Measurements from ENCODE around the gene PAPOLA. TPM values are rescaled to one million over a fixed set of nuclear protein-coding genes. Genes with fewer than 3 reads are reported as not detected.

The PAPOLA gene
- total RNA-seq, 6 experiments from 2014 or later: 115 to 148 (median 130) TPM

GRCh38 chr14:96574171-96574632 is 72.0 kb downstream of the PAPOLA start:
- TF ChIP-seq CTCF (IDR thresholded peaks at IDR 0.05): no peak
- peaks cover 8% of the 10 kb centered on the region for H3K36me3 Mint-ChIP-seq (ENCODE audit: low read depth)
- H3K9me3 Mint-ChIP-seq: no peaks in the 10 kb centered on the region
- DNase-seq: no peak
- peaks cover 6% of the 10 kb centered on the region for H3K27me3 Mint-ChIP-seq (ENCODE audit: insufficient read depth)
- H3K27ac Mint-ChIP-seq: peak overlapping the region; percentile 32; the same call in 1 of the 2 replicates
- peaks cover 26% of the 10 kb centered on the region for H3K4me1 Mint-ChIP-seq (ENCODE audit: low read depth)
- no peak overlapping the region for H3K4me3 Mint-ChIP-seq

GRCh38 chr14:96574633-96575632 is 72.8 kb downstream of the PAPOLA start:
- peak; percentile 20 for DNase-seq
- H3K4me1 Mint-ChIP-seq (ENCODE audit: low read depth): peaks cover 26% of the 10 kb centered on the region
- 0 out of 2 replicates have a peak overlapping the region, but pooled peaks have one; percentile 38 for H3K27ac Mint-ChIP-seq
- TF ChIP-seq CTCF (IDR thresholded peaks at IDR 0.05): no peak
- H3K36me3 Mint-ChIP-seq (ENCODE audit: low read depth): peaks cover 8% of the 10 kb centered on the region
- peaks cover 6% of the 10 kb centered on the region for H3K27me3 Mint-ChIP-seq (ENCODE audit: insufficient read depth)
- no peaks in the 10 kb centered on the region for H3K9me3 Mint-ChIP-seq
- H3K4me3 Mint-ChIP-seq: no peak overlapping the region

GRCh38 chr14:96576359-96576758 is 74.2 kb downstream of the PAPOLA start:
- Mint-ChIP-seq H3K27me3 (ENCODE audit: insufficient read depth) (peaks cover 6% of the 10 kb centered on the region), H3K4me1 (ENCODE audit: low read depth) (peaks cover 26% of the 10 kb centered on the region), H3K36me3 (ENCODE audit: low read depth) (peaks cover 8% of the 10 kb centered on the region; the same call in 1 of the 2 replicates), H3K9me3 (no peaks in the 10 kb centered on the region), H3K4me3 (no peak overlapping the region), H3K27ac (no peak overlapping the region)
- TF ChIP-seq CTCF (IDR thresholded peaks at IDR 0.05): no peak
- no peak for DNase-seq

- Mint-ChIP-seq H3K4me1 (ENCODE audit: low read depth) (peaks cover 26% of the 10 kb centered on the region), H3K27ac (no peak overlapping the region), H3K9me3 (no peaks in the 10 kb centered on the region), H3K27me3 (ENCODE audit: insufficient read depth) (peaks cover 6% of the 10 kb centered on the region), H3K36me3 (ENCODE audit: low read depth) (peaks cover 8% of the 10 kb centered on the region; the same call in 1 of the 2 replicates), H3K4me3 (no peak overlapping the region)
- no peak for TF ChIP-seq CTCF (IDR thresholded peaks at IDR 0.05)
- no peak for DNase-seq
Observed at GRCh38 chr14:96576937-96577336, 74.8 kb downstream of the PAPOLA start.

GRCh38 chr14:96578619-96579018 is 76.4 kb downstream of the PAPOLA start:
- no peak for DNase-seq
- TF ChIP-seq CTCF (IDR thresholded peaks at IDR 0.05): no peak
- no peaks in the 10 kb centered on the region for H3K36me3 Mint-ChIP-seq (ENCODE audit: low read depth)
- peaks cover 14% of the 10 kb centered on the region for H3K27me3 Mint-ChIP-seq (ENCODE audit: insufficient read depth)
- no peak overlapping the region for H3K27ac Mint-ChIP-seq
- H3K4me1 Mint-ChIP-seq (ENCODE audit: low read depth): peaks cover 17% of the 10 kb centered on the region
- no peaks in the 10 kb centered on the region for H3K9me3 Mint-ChIP-seq
- H3K4me3 Mint-ChIP-seq: no peak overlapping the region
